Endothelial cell of umbilical vein (primary cell): ENCODE results near the gene SDSL. TPM values are rescaled to one million over a fixed set of nuclear protein-coding genes. Genes with fewer than 3 reads are reported as not detected.

ENCODE experiments used
- BruUV-seq: library from RNA; stranded (reverse); fragments of 400-500 nt; replicated peaks from 2 replicates; lab custom pipeline; 2021; lab: Mats Ljungman, UMichigan
- CTCF ChIA-PET: fragments of 300-600, 350-600 bp; sonication (Branson Sonifier 250); formaldehyde crosslinking; loops from one replicate; lab custom pipeline; 2021; ENCODE audit warnings: antibody characterized with exemption, inconsistent platforms; lab: Charles Lee
- POLR2A ChIA-PET: fragments of 300-600, 350-600 bp; sonication (Branson Sonifier 250); formaldehyde crosslinking; loops from one replicate; lab custom pipeline; 2021; ENCODE audit warnings: antibody characterized with exemption, inconsistent platforms; lab: Charles Lee
- DNase-seq: peaks from one replicate; pipeline ENCODE4 v3.0.0-alpha.2; 2011; ENCODE audit warnings: low read depth, low spot score
- FAIRE-seq: peaks from 2 replicates; lab custom pipeline; 2011; peaks lifted over from hg19 to GRCh38; lab: Jason Lieb, UNC
- H2AFZ ChIP-seq: 2 replicates; pipeline ENCODE4 v1.6.0; 2012; ENCODE audit warnings: low read depth, low read length, control low read depth, inconsistent platforms
- H3K27ac ChIP-seq: 2 replicates; pipeline ENCODE4 v1.5.1; 2011; ENCODE audit warnings: low read depth, mild to moderate bottlenecking, control low read depth, low read length, moderate library complexity; ENCODE audit not compliant: insufficient read depth
- H3K27me3 ChIP-seq, 2 experiments: 2 replicates each; pipeline versions ENCODE4 v1.6.0 to v1.6.1; 2011; ENCODE audit warnings: low read length in 2 of 2, mixed read lengths in 1 of 2; ENCODE audit not compliant: control insufficient read depth in 2 of 2, insufficient read depth in 2 of 2
- H3K36me3 ChIP-seq, 2 experiments: 2 replicates in 1 of 2; 3 replicates in 1 of 2; pipeline ENCODE4 v1.5.1; 2011; ENCODE audit warnings: low read length in 2 of 2, mild to moderate bottlenecking in 1 of 2, moderate library complexity in 1 of 2; ENCODE audit not compliant: control insufficient read depth in 2 of 2, insufficient read depth in 2 of 2; ENCODE audit errors: extremely low read depth in 1 of 2
- H3K4me1 ChIP-seq: 3 replicates; pipeline ENCODE4 v1.5.1; 2011; ENCODE audit warnings: mild to moderate bottlenecking, low read length; ENCODE audit not compliant: control insufficient read depth, insufficient read depth; ENCODE audit errors: extremely low read depth
- H3K4me2 ChIP-seq: 2 replicates; pipeline ENCODE4 v1.6.1; 2011; ENCODE audit warnings: low read length, control low read depth, mixed read lengths; ENCODE audit not compliant: insufficient read depth
- H3K4me3 ChIP-seq, 3 experiments: fragments of 200-600 bp in 1 of 3; sonication (generic), shearing (Covaris generic) in 1 of 3; replicated peaks in 1 of 3; 2 replicates each; pipeline ENCODE4 v1.5.1; 2011 to 2016; ENCODE audit warnings: control low read depth in 3 of 3, low read length in 3 of 3, mild to moderate bottlenecking in 2 of 3, inconsistent platforms in 1 of 3, low read depth in 1 of 3, moderate library complexity in 1 of 3; ENCODE audit not compliant: insufficient read depth in 1 of 3
- H3K79me2 ChIP-seq: 2 replicates; pipeline ENCODE4 v1.6.0; 2012; ENCODE audit warnings: low read length, inconsistent platforms; ENCODE audit not compliant: control insufficient read depth, insufficient read depth
- H3K9ac ChIP-seq: replicated peaks from 2 replicates; pipeline ENCODE3; 2011; ENCODE audit warnings: low read length, control low read depth; ENCODE audit not compliant: insufficient read depth; ENCODE audit errors: extremely low read depth
- H3K9me1 ChIP-seq: replicated peaks from 3 replicates; pipeline ENCODE4 v1.6.0; 2011; ENCODE audit warnings: mild to moderate bottlenecking, low read length; ENCODE audit not compliant: control insufficient read depth, insufficient read depth; ENCODE audit errors: extremely low read depth
- H3K9me3 ChIP-seq: replicated peaks from 2 replicates; pipeline ENCODE4 v1.5.1; 2012; ENCODE audit warnings: low read length, inconsistent platforms; ENCODE audit not compliant: control insufficient read depth, insufficient read depth
- H4K20me1 ChIP-seq: replicated peaks from 2 replicates; pipeline ENCODE3; 2011; ENCODE audit warnings: mild to moderate bottlenecking, low read length; ENCODE audit not compliant: control insufficient read depth, insufficient read depth; ENCODE audit errors: extremely low read depth
- CTCF ChIP-seq, 2 donors: IDR thresholded peaks; 1 replicate in 1 of 2; 2 replicates in 1 of 2; pipeline ENCODE4 v1.5.1; 2011; ENCODE audit warnings: low read length in 2 of 2, mild to moderate bottlenecking in 2 of 2, moderate library complexity in 2 of 2, control low read depth in 1 of 2, inconsistent platforms in 1 of 2, low read depth in 1 of 2; ENCODE audit not compliant: insufficient read depth in 1 of 2; ENCODE audit errors: extremely low read depth in 1 of 2
- FOS ChIP-seq: IDR thresholded peaks from 2 replicates; pipeline ENCODE4 v1.6.1; 2011; ENCODE audit warnings: mild to moderate bottlenecking, low read length, moderate library complexity, borderline replicate concordance; ENCODE audit not compliant: insufficient read depth
- GATA2 ChIP-seq: IDR thresholded peaks from 2 replicates; pipeline ENCODE4 v1.7.0; 2011; ENCODE audit warnings: low read depth, mild to moderate bottlenecking, moderate library complexity, mixed read lengths, low read length; ENCODE audit not compliant: insufficient read length, insufficient read depth
- JUN ChIP-seq: IDR thresholded peaks from 2 replicates; pipeline ENCODE4 v1.6.1; 2011; ENCODE audit warnings: borderline replicate concordance, low read depth; ENCODE audit not compliant: insufficient read length, insufficient read depth
- dilution Hi-C: fragments of 300-500 bp; cut with MboI; formaldehyde crosslinking; loops from one replicate; pipeline ENCODE4 v1.15.0; 2019; ENCODE audit warnings: low sequenced_read_pairs; ENCODE audit not compliant: extremely low pct_ligation_motif_present
- intact Hi-C: fragments of 100-400 bp; cut with micrococcal nuclease; formaldehyde crosslinking; loops from one replicate; pipeline ENCODE4 v1.10.0; 2022
- polyA plus RNA-seq, 4 experiments: library from polyadenylated mRNA; depleted of rRNA in 3 of 4; stranded (reverse) in 3 of 4; unstranded in 1 of 4; fragments of >200 nt; gene quantifications; 2 replicates each; pipeline versions ENCODE4 v1.2.1 to v1.2.3, GENCODE V29; 2011 to 2012; ENCODE audit warnings: missing spikeins in 1 of 4
- total RNA-seq: library from RNA; stranded (reverse); gene quantifications from 2 replicates; pipeline ENCODE4 v1.2.3, GENCODE V29; 2021

SDSL gene
- total and polyA plus RNA-seq, 2 donors (not counting 3 experiments of a cell fraction or from before 2014, with no cell fraction given): 5.7 to 16.9 TPM

GRCh38 chr12:113418213-113418879, 3.8 kb upstream of the SDSL start:
- FAIRE-seq (no peak), DNase-seq (no peak)
- Histone ChIP-seq H3K9ac (no peak overlapping the region), H3K27me3 (no peaks in the 10 kb centered on the region), H3K9me1 (no peaks in the 10 kb centered on the region), H3K79me2 (no peaks in the 10 kb centered on the region), H3K4me1 (peaks cover 7% of the 10 kb centered on the region), H2AFZ (no peak overlapping the region), H4K20me1 (no peaks in the 10 kb centered on the region), H3K36me3 (no peaks in the 10 kb centered on the region), H3K4me3 (no peak overlapping the region), H3K9me3 (no peaks in the 10 kb centered on the region), H3K4me2 (no peak overlapping the region), H3K27ac (no peak overlapping the region)
- ChIA-PET CTCF (interaction anchor here (0.5 to 1.1 kb wide), 3 partner anchors 189 to 548 kb away, joined by 3 to 4 read pairs (median 3); partner anchors contain the start of gene RBM19), POLR2A (no interaction called here)
- BruUV-seq: no TSS peak
- dilution Hi-C loops (no loop called here), intact Hi-C loops (no loop called here)
- TF ChIP-seq JUN (no peak), GATA2 (no peak), FOS (no peak), CTCF (IDR thresholded peaks at IDR 0.05; ENCODE audit: extremely low read depth in 1 of 2, insufficient read depth in 1 of 2, low read depth in 1 of 2, low read length in 2 of 2) (no peak)
